OCI-M1 (cell line): ENCODE measurements around the gene TTYH2.
A peak's percentile ranks its signal among the peaks of the same experiment; 100 is the strongest.

Experiments used
- DNase-seq: peaks from one replicate; lab custom pipeline; 2025; lab: John Stamatoyannopoulos, UW

Gene TTYH2

GRCh38 chr17:74295625-74296547, 82.5 kb downstream of the TTYH2 start:
- peak; percentile 78 for DNase-seq

GRCh38 chr17:74296548-74296936, 83.2 kb downstream of the TTYH2 start:
- DNase-seq: peak; percentile 96

- DNase-seq: no peak
These were observed 84.6 kb downstream of the TTYH2 start for GRCh38 chr17:74297941-74298340.

GRCh38 chr17:74298778-74299177, 85.4 kb downstream of the TTYH2 start:
- DNase-seq: no peak

- no peak for DNase-seq
These were observed 86.0 kb downstream of the TTYH2 start for GRCh38 chr17:74299226-74300009.

- DNase-seq: no peak
These were observed 89.9 kb downstream of the TTYH2 start for GRCh38 chr17:74303305-74303704.

GRCh38 chr17:74304184-74304583, 90.8 kb downstream of the TTYH2 start:
- DNase-seq: no peak

- peak; percentile 28 for DNase-seq
These were observed 92.7 kb downstream of the TTYH2 start for GRCh38 chr17:74305865-74306654.

GRCh38 chr17:74307984-74308773, 94.8 kb downstream of the TTYH2 start:
- peak; percentile 71 for DNase-seq

GRCh38 chr17:74309902-74310301, 96.5 kb downstream of the TTYH2 start:
- DNase-seq: no peak
